CD4-positive, alpha-beta T cell treated with Interleukin-6 at 100 ng/mL for 8 hours (primary cell): Measurements from ENCODE around the gene ELP5.

ENCODE experiments used
- DNase-seq: peaks from one replicate; pipeline ENCODE4 v3.0.0-alpha.2; 2020; ENCODE audit warnings: mixed read lengths, low spot score

ELP5 gene

DNA sequence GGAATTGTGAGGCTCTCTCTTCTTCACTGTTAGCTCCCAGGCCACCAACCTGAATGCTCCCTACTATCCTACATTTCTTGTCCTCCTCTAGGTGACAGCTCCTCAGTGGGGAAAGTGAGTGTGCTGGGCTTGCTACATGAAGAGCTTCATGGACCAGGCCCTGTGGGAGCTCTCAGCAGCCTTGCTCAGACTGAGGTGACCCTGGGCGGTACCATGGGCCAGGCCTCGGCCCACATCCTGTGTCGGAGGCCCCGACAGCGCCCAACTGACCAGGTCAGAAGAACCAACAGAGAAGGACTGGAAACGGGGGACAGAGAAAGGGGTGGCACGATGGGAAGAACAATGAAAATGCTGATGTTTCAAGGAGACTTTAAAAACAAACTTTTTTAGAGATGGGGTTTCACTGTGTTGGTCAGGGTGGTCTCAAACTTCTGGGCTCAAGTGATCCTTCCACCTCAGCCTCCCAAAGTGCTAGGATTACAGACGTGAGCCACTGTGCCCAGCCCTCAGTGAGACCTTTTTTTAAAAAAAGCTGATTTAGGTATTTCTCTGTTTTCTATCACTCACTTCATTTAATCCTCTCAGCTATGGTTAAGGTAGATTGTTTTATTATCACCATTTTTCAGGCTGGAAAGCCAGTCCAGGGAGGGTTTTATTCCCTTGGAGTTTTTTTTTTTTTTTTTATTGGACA, 4.9 kb downstream of the ELP5 start:
- no peak for DNase-seq

DNA sequence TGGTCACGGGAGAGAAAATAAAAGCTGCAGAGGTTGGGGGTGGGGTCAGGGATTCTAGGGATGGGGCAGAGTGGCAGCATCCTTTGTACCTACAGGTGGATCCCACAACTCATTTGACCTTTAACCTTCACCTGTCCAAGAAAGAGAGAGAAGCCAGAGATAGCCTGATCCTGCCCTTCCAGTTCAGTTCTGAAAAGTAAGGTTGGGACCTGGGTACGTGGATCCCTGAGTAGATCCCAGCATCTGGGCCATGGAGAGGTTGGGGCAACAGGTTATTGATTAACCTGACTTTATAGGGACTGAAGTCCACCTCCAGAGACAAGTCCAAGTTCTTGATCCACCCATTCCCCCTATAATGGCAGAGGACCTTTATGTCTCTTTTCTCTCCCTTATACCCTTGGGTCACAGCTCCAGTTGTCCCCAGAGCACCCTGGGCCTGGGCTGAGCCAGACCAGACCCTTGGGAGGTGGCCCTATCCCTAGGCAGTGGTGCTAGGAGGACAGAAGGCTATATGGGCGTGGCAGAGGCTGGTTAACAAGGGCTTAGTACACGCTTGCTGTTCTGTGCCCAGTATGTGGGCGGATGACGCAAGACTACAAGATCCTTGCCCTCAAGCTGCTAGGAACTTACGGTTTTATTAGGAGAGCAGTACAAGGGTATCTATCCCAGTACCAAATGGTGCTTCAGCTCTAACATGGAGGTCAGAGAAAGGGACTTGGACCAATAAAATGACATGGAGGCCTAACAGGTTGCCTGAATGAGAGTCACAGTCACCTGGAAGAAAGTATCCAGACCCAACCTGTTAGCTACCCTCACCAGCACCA, 6.9 kb downstream of the ELP5 start:
- DNase-seq: no peak

DNA sequence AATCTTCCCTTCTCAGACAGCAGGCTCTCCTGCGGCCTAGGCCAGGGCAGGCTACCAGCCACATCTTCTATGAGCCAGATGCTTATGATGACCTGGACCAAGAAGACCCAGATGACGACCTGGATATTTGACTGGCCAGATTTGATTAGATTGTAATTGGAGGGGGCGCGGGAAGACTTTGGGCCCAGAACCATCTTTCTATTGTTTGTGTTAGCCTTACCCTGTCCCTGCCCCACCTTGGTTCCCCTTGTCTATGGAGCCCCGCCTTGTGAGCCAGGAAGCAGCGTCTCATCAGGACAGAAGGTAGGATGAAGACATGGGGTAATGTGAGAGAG, 7.5 kb downstream of the ELP5 start:
- DNase-seq: no peak

DNA sequence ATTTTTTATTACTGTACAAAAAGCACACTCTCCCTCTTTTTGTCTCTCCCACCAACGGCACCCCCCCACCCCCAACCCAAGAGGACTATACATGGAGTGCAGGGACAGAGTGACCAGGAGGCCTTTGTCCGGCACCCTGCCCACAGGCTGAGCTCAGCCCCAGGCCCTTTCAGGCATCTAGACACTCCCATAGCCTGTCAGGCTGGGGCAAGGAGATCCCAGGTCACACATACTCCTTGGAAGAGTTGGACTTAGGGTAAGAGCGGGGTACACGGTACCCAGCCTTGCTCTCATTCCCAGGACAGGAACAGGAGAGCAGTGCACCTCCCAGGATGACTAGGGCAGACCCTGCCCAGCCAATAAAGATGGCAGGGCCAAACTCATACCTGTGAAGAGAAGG, 8.1 kb downstream of the ELP5 start:
- no peak for DNase-seq

DNA sequence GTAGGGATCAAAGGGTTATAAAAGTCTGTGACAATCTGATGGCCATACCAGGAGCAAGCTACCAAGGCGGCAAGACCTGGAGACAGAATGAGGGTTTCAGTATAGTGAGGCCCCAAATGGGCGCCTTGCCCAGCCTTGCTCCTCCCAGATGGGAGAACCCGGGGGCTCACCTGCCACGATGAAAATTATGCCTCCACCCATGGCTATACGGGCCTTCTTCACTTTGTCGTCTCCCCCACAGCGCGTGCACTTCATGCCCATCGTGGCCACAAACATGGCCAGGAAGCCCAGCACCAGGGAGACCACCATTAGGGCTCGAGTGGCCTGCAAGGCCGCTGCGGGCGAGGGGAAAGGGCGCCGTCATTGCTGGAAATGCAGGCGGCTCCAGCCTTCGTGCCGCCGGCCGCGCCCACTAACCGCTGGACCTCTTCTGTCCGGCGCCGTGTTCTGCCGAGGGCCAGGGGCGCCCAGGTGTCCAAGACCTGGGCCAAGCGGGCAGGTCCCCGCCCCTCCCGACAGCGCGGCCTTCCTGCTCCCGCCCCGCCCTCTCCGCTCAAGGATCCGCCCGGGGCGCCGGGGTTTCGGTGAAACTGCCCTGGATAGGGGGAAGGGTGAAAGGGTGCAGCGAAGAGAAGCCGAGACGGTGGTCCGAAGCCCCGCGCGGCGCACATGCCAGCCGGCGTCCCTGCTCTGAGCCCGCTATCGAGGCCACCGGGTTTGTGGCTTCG, 8.8 kb downstream of the ELP5 start:
- no peak for DNase-seq

DNA sequence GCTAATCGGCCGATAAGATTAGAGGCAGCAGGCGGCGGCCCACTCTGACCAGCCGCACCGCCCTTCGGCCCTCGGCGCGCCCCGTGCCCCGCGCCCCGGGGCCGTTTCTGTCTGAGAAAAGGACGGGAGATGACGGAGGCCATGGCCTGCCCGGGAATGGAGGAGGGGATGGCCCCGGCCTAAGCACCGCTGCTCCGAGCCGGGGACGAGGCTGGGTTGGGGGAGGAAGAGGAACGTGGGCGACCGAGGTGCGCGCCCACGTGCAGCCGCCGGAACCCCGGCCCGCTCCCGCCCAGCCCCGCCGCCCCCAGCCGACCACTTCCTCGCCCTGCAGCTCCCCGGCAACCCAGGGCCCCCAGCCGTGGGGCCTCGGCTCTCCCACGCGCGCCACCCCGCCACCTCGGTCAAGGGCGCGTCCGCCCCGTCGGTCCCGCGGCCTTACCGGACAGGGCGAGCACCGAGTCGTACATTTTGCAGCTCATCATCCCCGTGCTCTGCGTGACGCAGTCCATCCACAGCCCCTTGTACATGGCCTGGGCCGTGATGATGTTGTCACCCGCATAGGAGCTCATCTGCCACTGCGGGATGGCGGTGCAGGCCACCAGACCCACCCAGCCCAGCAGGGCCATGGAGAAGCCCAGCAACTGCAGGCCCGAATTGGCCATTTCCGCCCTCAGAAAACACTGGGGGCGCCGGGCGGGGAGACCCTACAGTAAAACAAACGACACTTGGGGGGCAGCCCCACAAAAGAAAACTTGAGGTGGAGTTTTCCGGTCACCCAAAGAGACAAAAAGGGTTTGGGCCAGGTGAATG, 9.6 kb downstream of the ELP5 start:
- peak; percentile 30 for DNase-seq

DNA sequence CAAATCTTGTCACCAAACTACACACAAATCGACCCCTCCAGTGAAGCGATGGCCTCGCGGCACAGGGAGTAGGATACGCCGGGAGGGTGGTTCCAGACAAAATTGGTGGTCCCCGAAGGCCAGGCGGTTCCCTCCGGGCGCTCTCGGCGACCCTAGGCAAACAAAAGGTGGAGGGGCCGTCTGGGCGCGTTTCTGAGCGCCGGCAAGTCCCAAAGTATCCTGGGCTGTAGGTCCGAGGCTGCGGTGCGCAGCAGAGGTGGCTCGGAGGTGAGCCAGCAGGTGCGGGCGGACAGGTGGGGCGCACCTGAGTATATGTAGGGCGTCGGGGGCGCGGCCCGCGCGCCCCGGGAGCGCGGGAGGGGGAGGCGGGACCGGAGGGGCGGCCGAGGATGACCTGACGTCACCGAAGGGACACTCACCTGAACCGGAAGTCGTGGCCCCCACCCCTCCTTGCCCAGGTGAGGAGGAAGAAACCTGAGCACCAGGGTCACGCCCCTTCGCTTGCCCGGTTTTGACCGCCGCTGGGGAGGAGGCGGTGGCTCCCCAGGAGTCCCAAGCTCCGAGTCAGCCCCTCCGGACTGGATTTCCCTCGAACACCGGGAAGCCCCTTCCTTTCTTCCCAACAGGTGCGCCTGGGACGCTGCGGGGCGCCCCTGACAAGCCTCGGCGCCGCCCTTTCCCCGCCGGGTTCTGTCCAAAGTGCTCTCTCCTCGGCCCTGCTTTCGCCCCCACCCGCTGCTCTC, 10.3 kb downstream of the ELP5 start, which contains the start of gene CLDN7:
Gene CLDN7 (minus strand): TSS at position 287 of the 743 bp plus-strand sequence. CDS start 435 bp downstream, outside the sequence.
- DNase-seq: no peak

DNA sequence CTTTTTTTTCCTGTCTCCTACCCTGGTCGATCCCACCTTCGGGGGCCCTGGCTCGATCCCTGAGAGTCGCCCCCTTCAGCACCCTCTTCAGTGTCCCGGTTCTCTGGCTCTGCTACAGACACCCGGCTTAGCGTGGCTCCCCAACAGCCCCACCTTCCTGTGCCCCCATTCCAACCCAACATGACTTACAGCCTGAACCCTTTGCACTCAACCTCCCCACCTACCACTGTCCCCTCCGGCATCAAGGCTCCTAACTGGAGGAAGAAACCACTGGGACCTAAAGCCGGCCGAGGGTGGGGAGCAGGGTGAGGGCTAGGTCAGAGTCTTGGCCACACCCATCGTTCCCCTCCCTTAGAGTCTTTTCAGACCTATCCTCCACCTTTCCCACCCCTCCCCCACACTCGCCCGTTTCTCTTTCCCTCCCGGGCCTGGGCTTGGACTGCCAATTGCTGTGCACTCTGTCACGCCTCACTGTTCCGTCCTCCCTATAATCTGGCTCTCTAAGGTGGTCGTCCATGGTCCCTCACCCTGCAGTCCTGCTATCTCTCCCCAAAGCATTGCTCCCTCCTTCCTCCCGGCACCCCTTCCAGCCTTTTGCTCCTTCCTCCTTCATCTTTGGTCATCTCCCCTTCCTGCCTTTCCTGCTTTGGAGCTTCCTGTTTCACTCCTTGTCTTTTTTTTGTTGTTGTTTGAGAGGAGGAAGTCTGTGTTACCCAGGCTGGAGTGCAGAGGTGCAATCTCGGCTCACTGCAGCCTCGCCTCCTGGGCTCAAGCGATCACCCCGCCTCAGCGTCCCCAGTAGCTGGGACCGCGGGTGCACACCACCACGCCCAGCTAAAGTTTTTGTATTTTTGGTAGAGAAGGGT, 11.2 kb downstream of the ELP5 start:
- no peak for DNase-seq

DNA sequence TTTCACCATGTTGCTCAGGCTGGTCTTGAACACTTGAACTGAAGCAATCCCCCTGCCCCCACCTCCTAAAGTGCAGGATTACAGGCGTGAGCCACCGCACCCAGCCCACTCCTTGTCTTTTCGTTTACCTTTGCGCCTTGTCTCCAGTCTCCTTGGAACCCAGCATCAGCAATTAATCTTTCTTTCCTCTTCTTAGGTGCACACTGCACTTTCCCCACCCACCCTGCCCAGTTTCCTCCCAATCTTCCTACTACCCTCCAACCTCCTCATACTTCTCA, 11.7 kb downstream of the ELP5 start:
- no peak for DNase-seq

DNA sequence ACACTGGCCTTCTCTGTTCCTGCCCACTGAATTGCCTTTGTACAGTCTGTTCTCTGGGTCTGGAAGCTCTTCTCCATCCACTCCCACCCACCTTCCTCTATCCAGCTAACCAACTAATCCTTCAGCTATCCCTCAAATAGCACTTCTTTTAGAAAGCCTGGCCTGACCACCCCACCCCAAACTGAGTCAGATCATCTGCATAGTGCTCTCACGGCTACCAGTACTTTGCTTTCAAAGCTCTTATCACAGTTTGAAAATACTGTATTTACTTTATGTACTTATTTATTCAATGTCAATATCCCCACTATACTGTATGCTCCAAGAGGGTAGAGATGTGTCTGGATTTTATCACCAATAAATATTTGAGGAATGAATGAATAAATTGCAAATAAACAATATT, 14.8 kb downstream of the ELP5 start:
- no peak for DNase-seq

DNA sequence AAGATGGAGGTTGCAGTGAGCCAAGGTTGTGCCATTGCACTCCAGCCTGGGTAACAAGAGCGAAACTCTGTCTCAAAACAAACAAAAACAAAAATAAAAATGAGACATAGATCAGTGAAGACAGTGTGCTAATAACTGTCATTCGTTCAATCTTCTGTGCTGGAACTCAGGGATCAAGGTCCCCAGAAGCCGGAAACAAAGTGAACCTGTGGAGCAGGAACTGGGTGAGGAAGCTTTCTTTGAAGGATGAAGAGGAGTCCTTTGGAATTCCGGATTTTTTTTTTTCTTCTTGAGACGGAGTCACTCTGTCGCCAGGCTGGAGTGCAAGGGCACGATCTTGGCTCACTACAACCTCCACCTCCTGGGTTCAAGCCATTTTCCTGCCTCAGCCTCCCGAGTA, 27.4 kb downstream of the ELP5 start:
- DNase-seq: no peak

DNA sequence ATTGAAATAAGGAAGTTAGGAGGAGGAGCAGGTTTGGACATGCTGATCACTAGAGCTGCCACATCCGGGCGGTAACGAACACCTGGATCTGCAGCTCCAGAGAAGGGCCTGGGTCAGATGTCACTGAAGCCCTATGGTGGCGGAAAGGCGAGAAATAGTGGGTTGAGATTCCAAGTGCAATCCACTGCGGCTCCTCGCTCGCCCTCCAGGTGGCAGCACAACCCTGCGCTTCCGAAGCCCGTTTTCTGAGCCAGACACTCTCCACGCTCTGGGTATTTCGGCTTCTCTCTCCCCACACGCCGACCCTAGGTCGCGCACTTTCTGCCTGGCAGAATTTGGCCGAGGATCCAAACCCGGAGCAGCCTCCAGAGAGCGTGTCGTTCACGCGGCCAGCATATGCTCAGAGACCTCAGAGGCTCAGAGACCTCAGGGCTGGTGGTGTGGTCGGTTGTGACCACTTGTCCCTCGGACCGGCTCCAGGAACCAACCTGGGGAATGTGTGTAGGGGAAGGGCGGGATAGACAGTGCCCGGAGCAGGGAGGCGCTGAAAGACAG, 28.6 kb downstream of the ELP5 start:
- peak; percentile 81 for DNase-seq

DNA sequence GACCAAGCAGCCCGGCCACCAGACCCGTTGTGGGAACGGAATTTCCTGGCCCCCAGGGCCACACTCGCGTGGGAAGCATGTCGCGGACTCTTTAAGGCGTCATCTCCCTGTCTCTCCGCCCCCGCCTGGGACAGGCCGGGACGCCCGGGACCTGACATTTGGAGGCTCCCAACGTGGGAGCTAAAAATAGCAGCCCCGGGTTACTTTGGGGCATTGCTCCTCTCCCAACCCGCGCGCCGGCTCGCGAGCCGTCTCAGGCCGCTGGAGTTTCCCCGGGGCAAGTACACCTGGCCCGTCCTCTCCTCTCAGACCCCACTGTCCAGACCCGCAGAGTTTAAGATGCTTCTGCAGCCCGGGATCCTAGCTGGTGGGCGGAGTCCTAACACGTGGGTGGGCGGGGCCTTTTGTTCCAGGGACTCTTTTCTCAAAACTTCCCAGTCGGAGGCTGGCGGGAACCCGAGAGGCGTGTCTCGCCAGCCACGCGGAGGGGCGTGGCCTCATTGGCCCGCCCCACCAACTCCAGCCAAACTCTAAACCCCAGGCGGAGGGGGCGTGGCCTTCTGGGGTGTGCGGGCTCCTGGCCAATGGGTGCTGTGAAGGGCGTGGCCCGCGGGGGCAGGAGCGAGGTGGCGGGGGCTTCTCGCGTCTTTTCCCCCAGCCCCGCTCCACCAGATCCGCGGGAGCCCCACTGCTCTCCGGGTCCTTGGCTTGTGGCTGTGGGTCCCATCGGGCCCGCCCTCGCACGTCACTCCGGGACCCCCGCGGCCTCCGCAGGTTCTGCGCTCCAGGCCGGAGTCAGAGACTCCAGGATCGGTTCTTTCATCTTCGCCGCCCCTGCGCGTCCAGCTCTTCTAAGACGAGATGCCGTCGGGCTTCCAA, 29.3 kb downstream of the ELP5 start, which contains the start of gene SLC2A4:
Gene SLC2A4 (plus strand): TSS at position 645 of the 879 bp plus-strand sequence. CDS start 217 bp downstream, at position 862.
- DNase-seq: peak; percentile 80

DNA sequence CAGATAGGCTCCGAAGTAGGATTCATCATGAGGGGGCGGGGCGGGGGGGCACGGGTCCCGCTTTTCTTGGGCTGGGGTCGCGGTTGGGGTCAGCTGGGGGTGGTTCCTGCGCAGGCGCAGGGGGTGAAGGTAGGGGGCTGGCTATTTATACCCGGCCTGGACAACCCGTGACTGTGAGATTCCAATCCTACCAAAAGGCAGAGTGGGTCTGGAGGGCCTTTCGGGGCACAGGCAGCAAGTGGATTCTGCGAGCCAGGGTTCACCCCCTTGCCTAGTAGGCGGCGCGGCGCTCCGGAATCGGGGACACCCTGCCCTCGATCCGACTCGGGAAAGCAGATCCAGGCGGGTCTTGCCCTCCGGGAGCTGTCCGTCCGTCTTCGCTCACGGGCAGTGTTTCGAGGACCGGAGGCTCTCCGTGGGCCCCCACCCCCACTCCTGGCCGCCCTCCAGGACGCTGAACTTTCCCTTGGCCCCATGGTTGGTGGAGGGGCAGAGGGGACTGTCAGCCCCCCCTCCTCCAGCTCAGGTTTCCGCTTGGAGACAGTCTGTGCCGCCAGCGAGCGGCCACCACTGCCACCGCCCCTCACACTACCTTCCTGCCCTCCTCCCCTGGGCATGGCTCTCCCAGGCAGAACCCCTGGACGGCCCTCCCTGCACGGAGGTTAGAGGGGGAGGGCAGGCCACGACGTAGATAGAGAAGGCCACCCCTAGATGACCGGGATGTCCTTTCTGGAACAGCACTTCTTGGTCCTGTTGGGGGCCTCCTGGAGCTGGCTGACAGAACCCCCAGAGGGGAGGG, 30.1 kb downstream of the ELP5 start:
- DNase-seq: no peak

DNA sequence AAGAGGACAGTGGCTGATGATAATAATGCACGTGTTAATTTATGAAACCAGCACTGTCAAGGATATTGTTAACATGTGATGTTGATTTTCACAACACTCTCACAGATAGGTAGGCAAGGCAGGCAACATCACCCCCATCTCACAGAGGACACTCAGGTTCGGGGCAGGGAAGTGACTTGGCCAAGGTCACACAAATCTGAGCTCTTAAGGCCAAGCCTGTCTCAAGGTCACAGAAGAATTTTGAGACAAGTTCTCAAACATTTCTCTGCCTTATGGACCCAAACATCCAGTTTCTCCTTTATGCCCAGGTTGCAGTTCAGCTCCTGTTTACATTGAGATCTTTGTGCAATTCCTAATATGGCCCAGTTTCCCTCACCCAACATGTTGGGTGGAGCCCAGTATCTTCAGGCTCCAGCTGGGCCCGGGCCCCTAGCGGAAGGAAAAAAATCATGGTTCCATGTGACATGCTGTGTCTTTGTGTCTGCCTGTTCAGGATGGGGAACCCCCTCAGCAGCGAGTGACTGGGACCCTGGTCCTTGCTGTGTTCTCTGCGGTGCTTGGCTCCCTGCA, 30.8 kb downstream of the ELP5 start:
- DNase-seq: no peak

DNA sequence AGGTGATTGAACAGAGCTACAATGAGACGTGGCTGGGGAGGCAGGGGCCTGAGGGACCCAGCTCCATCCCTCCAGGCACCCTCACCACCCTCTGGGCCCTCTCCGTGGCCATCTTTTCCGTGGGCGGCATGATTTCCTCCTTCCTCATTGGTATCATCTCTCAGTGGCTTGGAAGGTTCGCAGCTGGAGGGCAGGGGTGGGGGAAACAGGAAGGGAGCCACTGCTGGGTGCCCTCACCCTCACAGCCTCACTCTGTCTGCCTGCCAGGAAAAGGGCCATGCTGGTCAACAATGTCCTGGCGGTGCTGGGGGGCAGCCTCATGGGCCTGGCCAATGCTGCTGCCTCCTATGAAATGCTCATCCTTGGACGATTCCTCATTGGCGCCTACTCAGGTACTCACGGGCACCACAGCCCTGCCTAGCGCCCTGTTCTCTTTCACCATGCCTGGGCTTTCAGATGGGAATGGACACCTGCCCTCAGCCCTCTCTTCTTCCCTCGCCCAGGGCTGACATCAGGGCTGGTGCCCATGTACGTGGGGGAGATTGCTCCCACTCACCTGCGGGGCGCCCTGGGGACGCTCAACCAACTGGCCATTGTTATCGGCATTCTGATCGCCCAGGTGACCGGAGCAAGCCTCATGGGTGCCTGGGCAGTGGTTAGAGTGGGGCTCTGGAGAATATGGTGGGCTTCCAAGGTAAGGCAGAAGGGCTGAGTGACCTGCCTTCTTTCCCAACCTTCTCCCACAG, 31.6 kb downstream of the ELP5 start:
- DNase-seq: no peak

DNA sequence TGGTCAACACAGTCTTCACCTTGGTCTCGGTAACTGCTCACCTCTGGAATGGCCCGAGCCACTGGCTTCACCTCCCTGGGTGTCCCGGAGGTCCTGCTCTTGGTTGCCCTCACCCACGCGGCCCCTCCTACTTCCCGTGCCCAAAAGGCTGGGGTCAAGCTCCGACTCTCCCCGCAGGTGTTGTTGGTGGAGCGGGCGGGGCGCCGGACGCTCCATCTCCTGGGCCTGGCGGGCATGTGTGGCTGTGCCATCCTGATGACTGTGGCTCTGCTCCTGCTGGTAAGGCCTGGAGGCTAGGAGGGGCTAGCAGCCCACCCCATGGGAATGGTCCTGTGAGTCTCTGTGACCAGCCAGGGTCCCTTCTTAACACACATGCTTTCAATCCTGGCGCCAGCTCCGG, 32.9 kb downstream of the ELP5 start:
- DNase-seq: no peak
